ENCODE data around the gene CEMIP2. TPM values are rescaled to one million over a fixed set of nuclear protein-coding genes. Genes with fewer than 3 reads are reported as not detected.

CEMIP2 gene
- total and polyA plus RNA-seq, 2 of the 13 experiments (the other 11 are each of a cell fraction or from before 2014, with no cell fraction given): 94.3 to 128 TPM

- CTCF ChIA-PET (ENCODE audit: low intra/inter-chr PET ratio, low total read pairs): no interaction called here
- in situ Hi-C loops (cut with HindIII; ENCODE audit: extremely low pct_ligation_motif_present, low pct_unique_long_range_greater_than_20kb): no loop called here
- TF ChIP-seq ZNF501 (CRISPR knock-in tag; IDR thresholded peaks at IDR 0.05) (0 out of 2 replicates have a peak, but pooled peaks have one; percentile 18), SOX13 (IDR thresholded peaks at IDR 0.05) (no peak), SOX13 (CRISPR knock-in tag; conservative IDR thresholded peaks at IDR 0.05 in 1 of 2, IDR thresholded peaks at IDR 0.05 in 1 of 2) (peak in 1 of 2 experiments; percentile 22; a peak in 1 of 4 replicates), GABPA (IDR thresholded peaks at IDR 0.05; ENCODE audit: low read depth, low read length) (no peak), GABPA (CRISPR knock-in tag; IDR thresholded peaks at IDR 0.05; ENCODE audit: low read depth) (no peak), ZNF644 (CRISPR knock-in tag; IDR thresholded peaks at IDR 0.05; ENCODE audit: low read depth) (no peak), DNMT3B (CRISPR knock-in tag; conservative IDR thresholded peaks at IDR 0.05) (no peak), KLF15 (CRISPR knock-in tag; IDR thresholded peaks at IDR 0.05; ENCODE audit: borderline replicate concordance) (no peak), ZNF441 (CRISPR knock-in tag; IDR thresholded peaks at IDR 0.05; ENCODE audit: borderline replicate concordance) (no peak), HIVEP1 (CRISPR knock-in tag; IDR thresholded peaks at IDR 0.05) (no peak), TEAD3 (CRISPR knock-in tag; optimal IDR thresholded peaks at IDR 0.05; ENCODE audit: borderline replicate concordance) (peak; percentile 91), EP300 (IDR thresholded peaks at IDR 0.05; ENCODE audit: low read depth in 2 of 2, low read length in 2 of 2) (peak in 1 of 2 experiments; percentile 48; a peak in 1 of 4 replicates), EP300 (CRISPR knock-in tag; IDR thresholded peaks at IDR 0.05; ENCODE audit: borderline replicate concordance) (no peak), ZNF589 (CRISPR knock-in tag; conservative IDR thresholded peaks at IDR 0.05) (no peak), RFX5 (IDR thresholded peaks at IDR 0.05; ENCODE audit: low read depth, low read length) (no peak), KDM1A (CRISPR knock-in tag; IDR thresholded peaks at IDR 0.05) (no peak), MAFK (conservative IDR thresholded peaks at IDR 0.05 in 1 of 2, IDR thresholded peaks at IDR 0.05 in 1 of 2; ENCODE audit: low read length in 2 of 2) (0 out of 4 replicates have a peak, but pooled peaks of 1 of the 2 experiments have one; percentile 27)
- TF ChIP-seq, protein P1, sequence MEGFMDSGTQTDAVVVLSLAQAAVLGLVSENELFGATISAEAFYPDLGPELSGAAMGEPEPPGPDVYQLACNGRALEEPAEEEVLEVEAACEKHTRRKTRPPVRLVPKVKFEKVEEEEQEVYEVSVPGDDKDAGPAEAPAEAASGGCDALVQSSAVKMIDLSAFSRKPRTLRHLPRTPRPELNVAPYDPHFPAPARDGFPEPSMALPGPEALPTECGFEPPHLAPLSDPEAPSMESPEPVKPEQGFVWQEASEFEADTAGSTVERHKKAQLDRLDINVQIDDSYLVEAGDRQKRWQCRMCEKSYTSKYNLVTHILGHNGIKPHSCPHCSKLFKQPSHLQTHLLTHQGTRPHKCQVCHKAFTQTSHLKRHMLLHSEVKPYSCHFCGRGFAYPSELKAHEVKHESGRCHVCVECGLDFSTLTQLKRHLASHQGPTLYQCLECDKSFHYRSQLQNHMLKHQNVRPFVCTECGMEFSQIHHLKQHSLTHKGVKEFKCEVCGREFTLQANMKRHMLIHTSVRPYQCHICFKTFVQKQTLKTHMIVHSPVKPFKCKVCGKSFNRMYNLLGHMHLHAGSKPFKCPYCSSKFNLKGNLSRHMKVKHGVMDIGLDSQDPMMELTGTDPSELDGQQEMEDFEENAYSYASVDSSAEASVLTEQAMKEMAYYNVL (CRISPR knock-in tag; IDR thresholded peaks at IDR 0.05; ENCODE audit: borderline replicate concordance): peak; percentile 82
- TF ChIP-seq, protein P2, sequence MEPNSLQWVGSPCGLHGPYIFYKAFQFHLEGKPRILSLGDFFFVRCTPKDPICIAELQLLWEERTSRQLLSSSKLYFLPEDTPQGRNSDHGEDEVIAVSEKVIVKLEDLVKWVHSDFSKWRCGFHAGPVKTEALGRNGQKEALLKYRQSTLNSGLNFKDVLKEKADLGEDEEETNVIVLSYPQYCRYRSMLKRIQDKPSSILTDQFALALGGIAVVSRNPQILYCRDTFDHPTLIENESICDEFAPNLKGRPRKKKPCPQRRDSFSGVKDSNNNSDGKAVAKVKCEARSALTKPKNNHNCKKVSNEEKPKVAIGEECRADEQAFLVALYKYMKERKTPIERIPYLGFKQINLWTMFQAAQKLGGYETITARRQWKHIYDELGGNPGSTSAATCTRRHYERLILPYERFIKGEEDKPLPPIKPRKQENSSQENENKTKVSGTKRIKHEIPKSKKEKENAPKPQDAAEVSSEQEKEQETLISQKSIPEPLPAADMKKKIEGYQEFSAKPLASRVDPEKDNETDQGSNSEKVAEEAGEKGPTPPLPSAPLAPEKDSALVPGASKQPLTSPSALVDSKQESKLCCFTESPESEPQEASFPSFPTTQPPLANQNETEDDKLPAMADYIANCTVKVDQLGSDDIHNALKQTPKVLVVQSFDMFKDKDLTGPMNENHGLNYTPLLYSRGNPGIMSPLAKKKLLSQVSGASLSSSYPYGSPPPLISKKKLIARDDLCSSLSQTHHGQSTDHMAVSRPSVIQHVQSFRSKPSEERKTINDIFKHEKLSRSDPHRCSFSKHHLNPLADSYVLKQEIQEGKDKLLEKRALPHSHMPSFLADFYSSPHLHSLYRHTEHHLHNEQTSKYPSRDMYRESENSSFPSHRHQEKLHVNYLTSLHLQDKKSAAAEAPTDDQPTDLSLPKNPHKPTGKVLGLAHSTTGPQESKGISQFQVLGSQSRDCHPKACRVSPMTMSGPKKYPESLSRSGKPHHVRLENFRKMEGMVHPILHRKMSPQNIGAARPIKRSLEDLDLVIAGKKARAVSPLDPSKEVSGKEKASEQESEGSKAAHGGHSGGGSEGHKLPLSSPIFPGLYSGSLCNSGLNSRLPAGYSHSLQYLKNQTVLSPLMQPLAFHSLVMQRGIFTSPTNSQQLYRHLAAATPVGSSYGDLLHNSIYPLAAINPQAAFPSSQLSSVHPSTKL (CRISPR knock-in tag; IDR thresholded peaks at IDR 0.05): 0 out of 2 replicates have a peak, but pooled peaks have one; percentile 3
Measured at GRCh38 chr9:71793386-71794105, 25.2 kb upstream of the CEMIP2 start.

More at GRCh38 chr9:71793386-71794105, 25.2 kb upstream of the CEMIP2 start:
- Histone ChIP-seq H4K20me1 (ENCODE audit: insufficient read depth, low read length) (no peaks in the 10 kb centered on the region), H3K27me3 (ENCODE audit: control insufficient read depth in 1 of 2, insufficient read depth in 2 of 2, low read length in 2 of 2) (no peaks in the 10 kb centered on the region), H3K36me3 (replicated peaks in 1 of 2; ENCODE audit: control insufficient read depth in 1 of 2, insufficient read depth in 2 of 2, low read length in 2 of 2) (no peaks in the 10 kb centered on the region), H3K9me3 (ENCODE audit: low read length) (no peaks in the 10 kb centered on the region), H3K4me3 (replicated peaks in 1 of 3; ENCODE audit: insufficient read depth in 1 of 3, low read depth in 2 of 3, low read length in 3 of 3) (no peak overlapping the region), H3K9ac (ENCODE audit: insufficient read depth, low read depth, low read length) (0 out of 2 replicates have a peak overlapping the region, but pooled peaks have one; percentile 24), H2AFZ (ENCODE audit: low read length) (no peak overlapping the region), H3K4me2 (ENCODE audit: low read depth, low read length) (peak overlapping the region; percentile 49), H3K79me2 (ENCODE audit: insufficient read depth, low read length) (no peaks in the 10 kb centered on the region), H3K27ac (ENCODE audit: extremely low read length, insufficient read depth, low read length) (peak overlapping the region; percentile 47), H3K4me1 (ENCODE audit: insufficient read depth, low read length) (peaks cover 35% of the 10 kb centered on the region)
- peak; percentile 78 for FAIRE-seq
- WGBS (ENCODE audit: low lambda C conversion rate): 0% methylated on average over 2 of the region's 2 CpGs
- DNase-seq (ENCODE audit: low spot score): peak; percentile 76
- ATAC-seq: peak; percentile 97
- no TSS peak for BruUV-seq (replicated peaks)
- POLR2A ChIA-PET: interaction anchor here (0.8 to 1.3 kb wide), 6 partner anchors 10 to 118 kb away, joined by 3 to 8 read pairs (median 3); partner anchors contain the start of genes ABHD17B, C9orf85 and CEMIP2
- intact Hi-C loops (cut with micrococcal nuclease; ENCODE audit: unreplicated experiment): loop anchor here (1.0 kb wide), 1 partner anchor 10 kb away; no protein-coding TSS in a partner anchor
